ENCODE results near the gene ADGRE2.
"Not testable (repeated sequence)": the region's sequence is repeated elsewhere in the genome, so short reads cannot be mapped to it uniquely, and the experiment has no call there.

- not testable (repeated sequence) for TF ChIP-seq EZH2phosphoT487 (IDR thresholded peaks at IDR 0.05; ENCODE audit: borderline replicate concordance, low read length); CTCF (conservative IDR thresholded peaks at IDR 0.05; ENCODE audit: low read depth, low read length); EZH2 (IDR thresholded peaks at IDR 0.05; ENCODE audit: low read length, unreplicated experiment)
Measured at GRCh38 chr19:14780622-14781225, 2.4 kb upstream of the ADGRE2 start.

Data from PC-3 (cell line).